IMR-90 (cell line): ENCODE results near the gene AFAP1L2. TPM values are rescaled to one million over a fixed set of nuclear protein-coding genes. Genes with fewer than 3 reads are reported as not detected.

Experiments used
- ATAC-seq: fragments of 200-7000 bp; cut with Tn5 transposase; 2 replicates; pipeline ENCODE4 v1.9.1; 2020; ENCODE audit warnings: low read depth, mild to moderate bottlenecking, moderate library complexity
- BruUV-seq: library from RNA; stranded (reverse); fragments of 400-500 nt; replicated peaks from 2 replicates; lab custom pipeline; 2021; lab: Mats Ljungman, UMichigan
- CTCF ChIA-PET: fragments of 300-600 bp; formaldehyde crosslinking; extraction: SDS; loops from one replicate; lab custom pipeline; 2021; ENCODE audit warnings: antibody characterized with exemption; lab: Yijun Ruan, JAX
- POLR2A ChIA-PET: fragments of 300-600 bp; sonication (Branson Sonifier 250); formaldehyde crosslinking; loops from one replicate; lab custom pipeline; 2022; ENCODE audit warnings: antibody characterized with exemption; ENCODE audit not compliant: unreplicated experiment; lab: Charles Lee
- DNase-seq: peaks from one replicate; pipeline ENCODE4 v3.0.0; 2013
- H2AFZ ChIP-seq: replicated peaks from 2 replicates; pipeline ENCODE3; 2013; ENCODE audit warnings: low read length, mild to moderate bottlenecking; ENCODE audit not compliant: poor library complexity
- H2AK5ac ChIP-seq: 2 replicates; pipeline ENCODE4 v1.6.1; 2013; ENCODE audit warnings: low read depth, low read length, inconsistent platforms
- H2AK9ac ChIP-seq: replicated peaks from 2 replicates; pipeline ENCODE3; 2013; ENCODE audit warnings: mild to moderate bottlenecking, low read depth, low read length, moderate library complexity; ENCODE audit not compliant: poor library complexity
- H2BK120ac ChIP-seq: 2 replicates; pipeline ENCODE4 v1.6.1; 2013; ENCODE audit warnings: low read depth, low read length, inconsistent platforms
- H2BK15ac ChIP-seq: 3 replicates; pipeline ENCODE4 v1.6.1; 2013; ENCODE audit warnings: low read depth, low read length, inconsistent platforms
- H2BK20ac ChIP-seq: 2 replicates; pipeline ENCODE4 v1.6.1; 2013; ENCODE audit warnings: low read depth, mild to moderate bottlenecking, inconsistent platforms, low read length, moderate library complexity
- H2BK5ac ChIP-seq: 2 replicates; pipeline ENCODE4 v1.6.1; 2013; ENCODE audit warnings: mild to moderate bottlenecking, low read depth, low read length, inconsistent platforms; ENCODE audit not compliant: poor library complexity, severe bottlenecking
- H3K14ac ChIP-seq: replicated peaks from 2 replicates; pipeline ENCODE4 v1.6.1; 2013; ENCODE audit warnings: low read depth, low read length, inconsistent platforms
- H3K18ac ChIP-seq: 2 replicates; pipeline ENCODE4 v1.6.1; 2013; ENCODE audit warnings: low read depth, low read length, control low read depth
- H3K23ac ChIP-seq: 2 replicates; pipeline ENCODE4 v1.6.1; 2013; ENCODE audit warnings: low read depth, low read length, inconsistent platforms
- H3K27ac ChIP-seq: 2 replicates; pipeline ENCODE4 v1.5.1; 2013; ENCODE audit warnings: mild to moderate bottlenecking, control low read depth, low read length; ENCODE audit not compliant: insufficient read depth
- H3K27me3 ChIP-seq: 2 replicates; pipeline ENCODE4 v1.6.1; 2013; ENCODE audit warnings: low read length; ENCODE audit not compliant: control insufficient read depth, insufficient read depth
- H3K36me3 ChIP-seq: 2 replicates; pipeline ENCODE4 v1.6.1; 2013; ENCODE audit warnings: low read length, mixed read lengths; ENCODE audit not compliant: control insufficient read depth, insufficient read depth
- H3K4ac ChIP-seq: 2 replicates; pipeline ENCODE4 v1.6.1; 2013; ENCODE audit warnings: low read depth, low read length, inconsistent platforms
- H3K4me1 ChIP-seq: 2 replicates; pipeline ENCODE4 v1.6.1; 2013; ENCODE audit warnings: low read length, mixed read lengths; ENCODE audit not compliant: control insufficient read depth, insufficient read depth
- H3K4me2 ChIP-seq: 2 replicates; pipeline ENCODE4 v1.6.1; 2013; ENCODE audit warnings: low read depth, mild to moderate bottlenecking, control low read depth, low read length, moderate library complexity
- H3K4me3 ChIP-seq: 2 replicates; pipeline ENCODE4 v1.5.1; 2013; ENCODE audit warnings: low read depth, mild to moderate bottlenecking, control low read depth, low read length, moderate library complexity; ENCODE audit not compliant: insufficient read depth
- H3K56ac ChIP-seq: 2 replicates; pipeline ENCODE4 v1.6.1; 2013; ENCODE audit warnings: low read length, inconsistent platforms; ENCODE audit not compliant: insufficient read depth; ENCODE audit errors: extremely low read depth
- H3K79me1 ChIP-seq, 2 experiments: 2 replicates each; pipeline ENCODE4 v1.6.1; 2013; ENCODE audit warnings: low read length in 2 of 2, inconsistent platforms in 1 of 2, low read depth in 1 of 2
- H3K9ac ChIP-seq: 2 replicates; pipeline ENCODE4 v1.6.1; 2013; ENCODE audit warnings: low read depth, low read length, control low read depth
- H3K9me1 ChIP-seq: 2 replicates; pipeline ENCODE4 v1.6.1; 2013; ENCODE audit warnings: low read length, inconsistent platforms; ENCODE audit not compliant: insufficient read depth
- H3K9me3 ChIP-seq: 2 replicates; pipeline ENCODE4 v1.6.1; 2013; ENCODE audit warnings: low read length; ENCODE audit not compliant: control insufficient read depth, insufficient read depth
- H4K20me1 ChIP-seq: 2 replicates; pipeline ENCODE4 v1.6.1; 2013; ENCODE audit warnings: low read length, inconsistent platforms; ENCODE audit not compliant: insufficient read depth
- H4K5ac ChIP-seq: 2 replicates; pipeline ENCODE4 v1.6.1; 2013; ENCODE audit warnings: mild to moderate bottlenecking, low read depth, low read length, control low read depth
- H4K8ac ChIP-seq, 2 experiments: 2 replicates each; pipeline ENCODE4 v1.6.1; 2013; ENCODE audit warnings: low read depth in 2 of 2, low read length in 2 of 2, control low read depth in 1 of 2, inconsistent platforms in 1 of 2
- H4K91ac ChIP-seq: 2 replicates; pipeline ENCODE4 v1.6.1; 2013; ENCODE audit warnings: low read depth, low read length, inconsistent platforms; ENCODE audit not compliant: insufficient read depth
- CEBPB ChIP-seq: IDR thresholded peaks from 2 replicates; pipeline ENCODE4 v1.6.1; 2012; ENCODE audit warnings: low read depth, low read length, improper control_type of control experiment
- FOS ChIP-seq: fragments of 150-350 bp; IDR thresholded peaks from 2 replicates; pipeline ENCODE4 v1.6.1; 2016; ENCODE audit warnings: low read depth, low read length
- RFX5 ChIP-seq: IDR thresholded peaks from 2 replicates; pipeline ENCODE4 v1.8.0; 2012; ENCODE audit warnings: low read depth, mild to moderate bottlenecking, low read length, moderate library complexity
- WGBS, 2 experiments: methylation state at CpG; one replicate each; pipeline versions ENCODE4 v1.1.5 to v1.1.7; 2013; ENCODE audit warnings: missing lambda C conversion rate in 2 of 2; ENCODE audit not compliant: insufficient read length in 1 of 2; ENCODE audit errors: extremely low coverage in 2 of 2; 5-methylcytosine and 5-hydroxymethylcytosine counted together
- dilution Hi-C: fragments of 300-500 bp; cut with HindIII; formaldehyde crosslinking; loops from one replicate; pipeline ENCODE4 v1.14.3; 2018; ENCODE audit warnings: low sequenced_read_pairs; ENCODE audit not compliant: unreplicated experiment
- in situ Hi-C: fragments of 300-500 bp; cut with MboI; formaldehyde crosslinking; loops from 3 replicates; pipeline ENCODE4 v1.14.3; 2019; ENCODE audit warnings: low sequenced_read_pairs, inconsistent platforms, mixed read lengths
- intact Hi-C: fragments of 100-400 bp; cut with micrococcal nuclease; formaldehyde crosslinking; loops from 2 replicates; pipeline ENCODE4 v1.10.0; 2022
- polyA plus RNA-seq, 3 experiments: library from polyadenylated mRNA; depleted of rRNA; stranded (reverse); fragments of >200 nt; gene quantifications; 2 replicates each; pipeline ENCODE4 v1.2.3, GENCODE V29; 2012; ENCODE audit warnings: low replicate concordance in 1 of 3
- total RNA-seq: library from RNA; depleted of rRNA; stranded (reverse); fragments of >200 nt; gene quantifications from 2 replicates; pipeline ENCODE4 v1.2.3, GENCODE V29; 2012

Gene AFAP1L2
- total and polyA plus RNA-seq, 2 of the 4 experiments (the other 2 are of a cell fraction): under 0.01 to 0.10 TPM

GRCh38 chr10:114306116-114306973 lies 98.0 kb downstream of the AFAP1L2 start:
- no peak overlapping the region for H3K18ac ChIP-seq
- in situ Hi-C loops (loop anchor here (10.0 kb wide), 2 partner anchors 488 to 818 kb away; no protein-coding TSS in a partner anchor), intact Hi-C loops (loop anchor here (10.0 kb wide), 1 partner anchor 328 kb away; no protein-coding TSS in a partner anchor), dilution Hi-C loops (no loop called here)
- H3K4ac ChIP-seq: peak overlapping the region; percentile 42
- H3K4me2 ChIP-seq: peak overlapping the region; percentile 63
- ChIA-PET CTCF (interaction anchor here (1.1 to 1.3 kb wide), 2 partner anchors 11 to 165 kb away, joined by 3 read pairs; no protein-coding TSS in a partner anchor), POLR2A (interaction anchor here (0.6 kb wide), 1 partner anchor 126 kb away, joined by 3 read pairs; no protein-coding TSS in a partner anchor)
- H2BK15ac ChIP-seq: peak overlapping the region; percentile 69; the same call in 1 of the 3 replicates
- H4K8ac ChIP-seq: no peak overlapping the region; a peak in 1 of 4 replicates
- peak; percentile 94 for DNase-seq
- no peak overlapping the region for H2AK9ac ChIP-seq
- peaks cover 4% of the 10 kb centered on the region; the same call in 1 of the 2 replicates for H3K27me3 ChIP-seq
- WGBS, 2 experiments: 0% methylated on average over 1 of the region's 19 CpGs; no CpG with 5 or more reads in 1 of the 2 experiments
- H3K4me1 ChIP-seq: peaks cover 13% of the 10 kb centered on the region
- no peak overlapping the region for H4K91ac ChIP-seq
- no peaks in the 10 kb centered on the region for H3K79me1 ChIP-seq
- ATAC-seq: peak; percentile 76
- peak overlapping the region; percentile 9 for H2AFZ ChIP-seq
- peak overlapping the region; percentile 57; the same call in 1 of the 2 replicates for H3K23ac ChIP-seq
- BruUV-seq: no TSS peak
- H4K5ac ChIP-seq: no peak overlapping the region
- no peak overlapping the region for H3K27ac ChIP-seq
- TF ChIP-seq CEBPB (peak; percentile 44; the same call in 1 of the 2 replicates), FOS (peak; percentile 84), RFX5 (no peak)
- no peaks in the 10 kb centered on the region for H3K9me3 ChIP-seq
- H3K14ac ChIP-seq: peak overlapping the region; percentile 34; the same call in 1 of the 2 replicates
- no peaks in the 10 kb centered on the region for H3K36me3 ChIP-seq
- H2AK5ac ChIP-seq: peak overlapping the region; percentile 83; the same call in 1 of the 2 replicates
- H3K4me3 ChIP-seq: no peak overlapping the region
- H2BK120ac ChIP-seq: peak overlapping the region; percentile 58
- H2BK5ac ChIP-seq: no peak overlapping the region
- no peak overlapping the region for H3K9ac ChIP-seq
- peaks cover 7% of the 10 kb centered on the region for H3K9me1 ChIP-seq
- 0 out of 2 replicates have a peak overlapping the region, but pooled peaks have one; percentile 69 for H2BK20ac ChIP-seq
- H3K56ac ChIP-seq: no peak overlapping the region
- peaks cover 4% of the 10 kb centered on the region; the same call in 1 of the 2 replicates for H4K20me1 ChIP-seq
